Fibroblast of lung (primary cell): ENCODE results near the gene ABCF3. TPM values are rescaled to one million over a fixed set of nuclear protein-coding genes. Genes with fewer than 3 reads are reported as not detected.

Experiments
- DNase-seq, 2 donors: peaks; one replicate each; pipeline versions ENCODE4 v3.0.0 to v3.0.0-alpha.2; 2010; ENCODE audit warnings: low read depth in 2 of 2
- H2AFZ ChIP-seq: 2 replicates; pipeline ENCODE4 v1.5.1; 2012; ENCODE audit warnings: low read length, control low read depth, inconsistent platforms
- H3K27ac ChIP-seq: 2 replicates; pipeline ENCODE4 v1.5.1; 2011; ENCODE audit warnings: low read length, control low read depth; ENCODE audit not compliant: insufficient read depth
- H3K27me3 ChIP-seq: 2 replicates; pipeline ENCODE4 v1.5.1; 2011; ENCODE audit warnings: mild to moderate bottlenecking, low read length; ENCODE audit not compliant: control insufficient read depth, insufficient read depth
- H3K36me3 ChIP-seq: 2 replicates; pipeline ENCODE4 v1.5.1; 2011; ENCODE audit warnings: low read length; ENCODE audit not compliant: control insufficient read depth, insufficient read depth
- H3K4me1 ChIP-seq: 2 replicates; pipeline ENCODE4 v1.5.1; 2011; ENCODE audit warnings: low read length; ENCODE audit not compliant: control insufficient read depth, insufficient read depth; ENCODE audit errors: extremely low read depth
- H3K4me2 ChIP-seq: 2 replicates; pipeline ENCODE4 v1.5.1; 2011; ENCODE audit warnings: low read length, control low read depth; ENCODE audit not compliant: insufficient read depth; ENCODE audit errors: extremely low read depth
- H3K4me3 ChIP-seq, 4 experiments: fragments of 200-600 bp in 1 of 4; sonication (generic) in 1 of 4; replicated peaks in 1 of 4; 2 replicates each; pipeline ENCODE4 v1.5.1; 2011 to 2016; ENCODE audit warnings: low read length in 4 of 4, low read depth in 3 of 4, mild to moderate bottlenecking in 3 of 4, control low read depth in 2 of 4, inconsistent platforms in 1 of 4, mixed read lengths in 1 of 4; ENCODE audit not compliant: insufficient read depth in 1 of 4; ENCODE audit errors: control extremely low read depth in 1 of 4
- H3K79me2 ChIP-seq: 2 replicates; pipeline ENCODE4 v1.5.1; 2012; ENCODE audit warnings: mild to moderate bottlenecking, low read length, inconsistent platforms; ENCODE audit not compliant: control insufficient read depth, insufficient read depth
- H3K9ac ChIP-seq: 2 replicates; pipeline ENCODE4 v1.5.1; 2011; ENCODE audit warnings: mild to moderate bottlenecking, low read length, control low read depth; ENCODE audit not compliant: insufficient read depth
- H3K9me3 ChIP-seq: 2 replicates; pipeline ENCODE4 v1.5.1; 2012; ENCODE audit warnings: low read depth, low read length; ENCODE audit not compliant: control insufficient read depth, insufficient read depth
- H4K20me1 ChIP-seq: 2 replicates; pipeline ENCODE4 v1.5.1; 2011; ENCODE audit warnings: low read length; ENCODE audit not compliant: control insufficient read depth, insufficient read depth; ENCODE audit errors: extremely low read depth
- EZH2 ChIP-seq: IDR thresholded peaks from 2 replicates; pipeline ENCODE4 v1.5.1; 2012; ENCODE audit warnings: low read length, control low read depth, mild to moderate bottlenecking; ENCODE audit errors: missing control alignments
- polyA plus RNA-seq, 2 donors: library from polyadenylated mRNA; depleted of rRNA in 1 of 2; stranded (reverse) in 1 of 2; unstranded in 1 of 2; fragments of >200 nt; gene quantifications; 2 replicates each; pipeline ENCODE4 v1.2.1, GENCODE V29; 2011 to 2012; ENCODE audit warnings: missing spikeins in 1 of 2
- total RNA-seq: library from RNA; depleted of rRNA; stranded (reverse); fragments of >200 nt; gene quantifications from 2 replicates; pipeline ENCODE4 v1.2.1, GENCODE V29; 2014
- TF ChIP-seq, protein P1 (sequence below), 2 donors: IDR thresholded peaks in 1 of 2; conservative IDR thresholded peaks in 1 of 2; 1 replicate in 1 of 2; 2 replicates in 1 of 2; pipeline ENCODE4 v1.5.1; 2011 to 2012; ENCODE audit warnings: low read length in 2 of 2, control low read depth in 1 of 2, inconsistent platforms in 1 of 2, low read depth in 1 of 2, mild to moderate bottlenecking in 1 of 2

ABCF3 gene
- total and polyA plus RNA-seq, 2 donors (not counting 1 experiment from before 2014, with no cell fraction given), result 31.3 to 65.1 TPM

DNA sequence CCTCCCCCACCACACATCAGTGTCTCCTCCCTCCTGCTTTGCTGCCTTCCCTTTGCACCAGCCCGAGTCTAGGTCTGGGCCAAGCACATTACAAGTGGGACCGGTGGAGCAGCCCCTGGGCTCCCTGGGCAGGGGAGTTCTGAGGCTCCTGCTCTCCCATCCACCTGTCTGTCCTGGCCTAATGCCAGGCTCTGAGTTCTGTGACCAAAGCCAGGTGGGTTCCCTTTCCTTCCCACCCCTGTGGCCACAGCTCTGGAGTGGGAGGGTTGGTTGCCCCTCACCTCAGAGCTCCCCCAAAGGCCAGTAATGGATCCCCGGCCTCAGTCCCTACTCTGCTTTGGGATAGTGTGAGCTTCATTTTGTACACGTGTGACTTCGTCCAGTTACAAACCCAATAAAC is 2.3 kb upstream of the ABCF3 start:
- no peak for DNase-seq
- no peaks in the 10 kb centered on the region for H3K27me3 ChIP-seq
- peaks cover 10% of the 10 kb centered on the region for H3K4me1 ChIP-seq
- H3K9ac ChIP-seq, result no peak overlapping the region
- TF ChIP-seq EZH2, result no peak
- TF ChIP-seq, protein P1, sequence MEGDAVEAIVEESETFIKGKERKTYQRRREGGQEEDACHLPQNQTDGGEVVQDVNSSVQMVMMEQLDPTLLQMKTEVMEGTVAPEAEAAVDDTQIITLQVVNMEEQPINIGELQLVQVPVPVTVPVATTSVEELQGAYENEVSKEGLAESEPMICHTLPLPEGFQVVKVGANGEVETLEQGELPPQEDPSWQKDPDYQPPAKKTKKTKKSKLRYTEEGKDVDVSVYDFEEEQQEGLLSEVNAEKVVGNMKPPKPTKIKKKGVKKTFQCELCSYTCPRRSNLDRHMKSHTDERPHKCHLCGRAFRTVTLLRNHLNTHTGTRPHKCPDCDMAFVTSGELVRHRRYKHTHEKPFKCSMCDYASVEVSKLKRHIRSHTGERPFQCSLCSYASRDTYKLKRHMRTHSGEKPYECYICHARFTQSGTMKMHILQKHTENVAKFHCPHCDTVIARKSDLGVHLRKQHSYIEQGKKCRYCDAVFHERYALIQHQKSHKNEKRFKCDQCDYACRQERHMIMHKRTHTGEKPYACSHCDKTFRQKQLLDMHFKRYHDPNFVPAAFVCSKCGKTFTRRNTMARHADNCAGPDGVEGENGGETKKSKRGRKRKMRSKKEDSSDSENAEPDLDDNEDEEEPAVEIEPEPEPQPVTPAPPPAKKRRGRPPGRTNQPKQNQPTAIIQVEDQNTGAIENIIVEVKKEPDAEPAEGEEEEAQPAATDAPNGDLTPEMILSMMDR (conservative IDR thresholded peaks at IDR 0.05 in 1 of 2, IDR thresholded peaks at IDR 0.05 in 1 of 2; ENCODE audit: low read depth in 1 of 2, low read length in 2 of 2), result no peak
- peaks cover 42% of the 10 kb centered on the region for H3K36me3 ChIP-seq
- no peak overlapping the region for H3K4me2 ChIP-seq
- H2AFZ ChIP-seq, result no peak overlapping the region
- peaks cover 2% of the 10 kb centered on the region for H4K20me1 ChIP-seq
- H3K9me3 ChIP-seq, result no peaks in the 10 kb centered on the region
- no peak overlapping the region for H3K27ac ChIP-seq
- peaks cover 44% of the 10 kb centered on the region for H3K79me2 ChIP-seq
- H3K4me3 ChIP-seq, result no peak overlapping the region

DNA sequence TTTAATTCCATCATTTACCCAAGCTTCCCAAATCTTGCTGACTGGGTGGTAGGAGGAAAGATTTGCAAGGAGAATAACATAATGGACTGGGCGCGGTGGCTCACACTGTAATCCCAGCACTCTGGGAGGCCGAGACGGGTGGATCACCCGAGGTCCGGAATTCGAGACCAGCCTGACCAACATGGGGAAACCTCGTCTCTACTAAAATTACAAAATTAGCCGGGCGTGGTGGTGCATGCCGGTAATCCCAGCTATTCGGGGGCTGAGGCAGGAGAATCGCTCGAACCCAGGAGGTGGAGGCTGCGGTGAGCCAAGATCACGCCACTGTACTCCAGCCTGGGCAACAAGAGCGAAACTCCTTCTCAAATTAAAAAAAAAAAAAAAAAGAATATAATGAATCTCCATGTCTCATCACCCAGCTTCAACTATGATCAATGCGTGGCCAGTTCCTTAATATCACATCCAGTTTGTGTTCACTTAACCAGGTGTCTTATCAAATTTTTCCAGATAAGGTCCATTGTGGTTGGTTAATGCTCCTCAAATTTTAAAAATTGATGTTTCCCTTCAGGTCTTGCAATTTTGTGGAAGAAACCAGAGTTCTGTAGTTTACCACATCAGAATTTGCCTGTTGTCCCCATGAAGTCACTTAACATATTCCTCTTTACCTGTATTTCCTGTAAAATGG is 1.3 kb upstream of the ABCF3 start:
- Histone ChIP-seq H3K36me3 (peaks cover 42% of the 10 kb centered on the region), H3K27me3 (no peaks in the 10 kb centered on the region), H3K27ac (no peak overlapping the region), H2AFZ (no peak overlapping the region), H3K9ac (no peak overlapping the region), H3K79me2 (peaks cover 43% of the 10 kb centered on the region), H3K4me1 (peaks cover 10% of the 10 kb centered on the region), H3K4me3 (no peak overlapping the region), H4K20me1 (peaks cover 2% of the 10 kb centered on the region), H3K9me3 (no peaks in the 10 kb centered on the region), H3K4me2 (no peak overlapping the region)
- no peak for DNase-seq
- TF ChIP-seq, protein P1 (conservative IDR thresholded peaks at IDR 0.05 in 1 of 2, IDR thresholded peaks at IDR 0.05 in 1 of 2; ENCODE audit: low read depth in 1 of 2, low read length in 2 of 2), result no peak
- TF ChIP-seq EZH2, result no peak

DNA sequence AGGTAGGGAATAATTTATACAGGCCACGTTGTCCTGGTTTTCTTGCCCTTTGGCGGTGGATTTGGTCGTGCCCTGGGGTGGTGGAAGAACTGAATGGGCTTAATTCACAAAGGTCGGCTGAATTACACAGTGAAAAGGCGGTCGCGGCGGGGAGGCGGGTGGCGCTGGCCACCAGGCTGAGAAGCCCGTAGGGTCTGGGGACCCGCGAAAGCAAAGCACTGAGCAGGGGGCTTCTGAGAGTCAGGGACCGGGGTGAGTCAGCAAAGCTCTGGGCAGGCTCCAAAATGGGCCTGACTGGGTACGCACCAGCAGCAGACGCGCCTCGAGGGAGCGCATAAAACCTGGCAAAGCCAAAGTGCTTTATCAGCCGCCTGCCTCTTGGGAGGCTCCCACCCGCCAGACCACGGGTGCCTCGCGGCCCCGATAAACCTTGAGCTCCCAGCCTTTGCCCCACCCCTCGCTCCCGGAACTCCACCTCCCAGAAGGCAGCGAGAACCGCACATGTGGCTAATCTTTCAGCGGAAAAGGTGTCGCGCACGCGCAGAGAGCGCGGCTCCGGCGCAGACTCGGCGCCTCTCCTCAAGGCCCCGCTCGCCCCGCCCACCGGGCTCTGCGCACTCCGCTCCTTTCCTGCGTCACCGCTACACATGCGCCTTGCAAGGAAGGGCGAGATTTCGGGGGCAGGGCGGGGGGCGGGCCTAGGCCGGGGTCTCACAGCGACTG is 377 bp upstream of the ABCF3 start:
- H3K4me2 ChIP-seq, result peak overlapping the region; percentile 46
- no peaks in the 10 kb centered on the region for H3K27me3 ChIP-seq
- no peaks in the 10 kb centered on the region for H3K9me3 ChIP-seq
- H3K9ac ChIP-seq, result peak overlapping the region; percentile 89
- DNase-seq, result peak; percentile 98 to 99
- peaks cover 37% of the 10 kb centered on the region for H3K36me3 ChIP-seq
- peak overlapping the region; percentile 90 for H3K27ac ChIP-seq
- H3K79me2 ChIP-seq, result peaks cover 37% of the 10 kb centered on the region
- TF ChIP-seq EZH2, result no peak
- TF ChIP-seq, protein P1 (conservative IDR thresholded peaks at IDR 0.05 in 1 of 2, IDR thresholded peaks at IDR 0.05 in 1 of 2; ENCODE audit: low read depth in 1 of 2, low read length in 2 of 2), result no peak
- H2AFZ ChIP-seq, result no peak overlapping the region
- no peaks in the 10 kb centered on the region for H4K20me1 ChIP-seq
- H3K4me1 ChIP-seq, result peaks cover 10% of the 10 kb centered on the region
- H3K4me3 ChIP-seq, result peak overlapping the region; percentile 72 to 100 (median 82)
